Left colon (tissue), 2 donors: Measurements from ENCODE around the gene RNF125. TPM values are rescaled to one million over a fixed set of nuclear protein-coding genes. Genes with fewer than 3 reads are reported as not detected.
"Not testable (repeated sequence)": the region's sequence is repeated elsewhere in the genome, so short reads cannot be mapped to it uniquely, and the experiment has no call there.

ENCODE experiments used
- ATAC-seq: fragments of 200-7000 bp; cut with Tn5 transposase; one replicate; pipeline ENCODE4 v1.9.1; 2020; ENCODE audit warnings: mild to moderate bottlenecking, moderate library complexity
- DNase-seq, 2 donors: peaks; one replicate each; pipeline ENCODE4 v3.0.0-alpha.2; 2020
- intact Hi-C, 2 donors: fragments of 100-400 bp; cut with DNase I in 1 of 2; cut with micrococcal nuclease in 1 of 2; formaldehyde crosslinking; loops; one replicate each; pipeline versions ENCODE4 v1.11.2 to v1.14.0; 2022; cut with DNase I, micrococcal nuclease
- total RNA-seq, 2 donors: library from RNA; stranded (reverse); fragmentation: NEBNext Ultra II Directional; extraction: Animal tissue kit (Norgen Biotek cat#: 25700); gene quantifications; one replicate each; pipeline ENCODE4 v1.2.1, GENCODE V29; 2021
- donor health status: DM: no; HTN: no; CAD: no.
- donor health status: DM: yes; HTN: yes; CAD: no.

The RNF125 gene
- total RNA-seq, 2 donors from 2014 or later = 8.5 to 12.0 TPM

- DNase-seq (peak; percentile 36 to 63), ATAC-seq (peak; percentile 47)
- intact Hi-C loops = not testable (repeated sequence)
Measured at GRCh38 chr18:32019949-32020625, 1.5 kb downstream of the RNF125 start.

- no peak for DNase-seq
- intact Hi-C loops = no loop called here
- no peak for ATAC-seq
Measured at GRCh38 chr18:32021756-32022564, 3.3 kb downstream of the RNF125 start.

- ATAC-seq (no peak), DNase-seq (no peak)
- intact Hi-C loops = no loop called here
Measured at GRCh38 chr18:32025744-32026143, 7.1 kb downstream of the RNF125 start.

GRCh38 chr18:32026491-32027086 lies 8.0 kb downstream of the RNF125 start:
- intact Hi-C loops = no loop called here
- ATAC-seq (no peak), DNase-seq (no peak)

- intact Hi-C loops = no loop called here
- no peak for ATAC-seq
- DNase-seq = no peak
Measured at GRCh38 chr18:32029558-32029957, 10.9 kb downstream of the RNF125 start.

- intact Hi-C loops = no loop called here
- ATAC-seq (no peak), DNase-seq (no peak)
Measured at GRCh38 chr18:32032609-32033008, 14.0 kb downstream of the RNF125 start.

- no peak for DNase-seq
- no peak for ATAC-seq
- intact Hi-C loops = no loop called here
Measured at GRCh38 chr18:32036506-32037180, 18.0 kb downstream of the RNF125 start.

GRCh38 chr18:32037616-32038015 lies 19.0 kb downstream of the RNF125 start:
- ATAC-seq (no peak), DNase-seq (no peak)

GRCh38 chr18:32040936-32041335 lies 22.3 kb downstream of the RNF125 start:
- DNase-seq = no peak
- ATAC-seq = peak; percentile 15
- intact Hi-C loops = no loop called here

More at GRCh38 chr18:32037616-32038015, 19.0 kb downstream of the RNF125 start:
- intact Hi-C loops = no loop called here

GRCh38 chr18:32042337-32042736 lies 23.7 kb downstream of the RNF125 start:
- intact Hi-C loops = no loop called here
- ATAC-seq = no peak

GRCh38 chr18:32048507-32049091 lies 30.0 kb downstream of the RNF125 start:
- ATAC-seq (peak; percentile 90), DNase-seq (peak; percentile 60 to 62)
- intact Hi-C loops = no loop called here

More at GRCh38 chr18:32042337-32042736, 23.7 kb downstream of the RNF125 start:
- no peak for DNase-seq

- peak; percentile 41 to 42 for DNase-seq
- peak; percentile 76 for ATAC-seq
Measured at GRCh38 chr18:32049393-32050171, 31.0 kb downstream of the RNF125 start.

GRCh38 chr18:32056613-32057358 lies 38.2 kb downstream of the RNF125 start:
- intact Hi-C loops = no loop called here
- peak; percentile 59 for ATAC-seq
- no peak for DNase-seq

More at GRCh38 chr18:32049393-32050171, 31.0 kb downstream of the RNF125 start:
- intact Hi-C loops = no loop called here

- DNase-seq (no peak), ATAC-seq (no peak)
- intact Hi-C loops = no loop called here
Measured at GRCh38 chr18:32057624-32058165, 39.1 kb downstream of the RNF125 start.

GRCh38 chr18:32060026-32060425 lies 41.4 kb downstream of the RNF125 start:
- intact Hi-C loops = no loop called here
- no peak for ATAC-seq
- DNase-seq = no peak

- ATAC-seq (peak; percentile 89), DNase-seq (no peak)
- intact Hi-C loops = no loop called here
Measured at GRCh38 chr18:32067375-32068167, 48.9 kb downstream of the RNF125 start.
